Sigmoid colon (tissue), 7 donors: ENCODE data around the gene HSH2D. TPM values are rescaled to one million over a fixed set of nuclear protein-coding genes. Genes with fewer than 3 reads are reported as not detected.

Experiments
- DNase-seq: peaks from one replicate; pipeline ENCODE4 v3.0.0-alpha.2; 2019
- H3K27ac ChIP-seq, 4 donors: fragments of 200-600 bp; sonication (generic); one replicate each; pipeline ENCODE4 v1.5.1; 2016 to 2019; ENCODE audit warnings: mild to moderate bottlenecking in 1 of 4
- H3K27me3 ChIP-seq, 3 donors: fragments of 200-600 bp; sonication (generic); one replicate each; pipeline ENCODE4 v1.5.1; 2019; ENCODE audit warnings: mild to moderate bottlenecking in 1 of 3
- H3K36me3 ChIP-seq, 4 donors: fragments of 200-600 bp; sonication (generic); one replicate each; pipeline ENCODE4 v1.5.1; 2016 to 2019
- H3K4me1 ChIP-seq, 4 donors: fragments of 200-600 bp; sonication (generic); one replicate each; pipeline ENCODE4 v1.5.1; 2017 to 2019
- H3K4me3 ChIP-seq, 4 donors: fragments of 200-600 bp; sonication (generic); one replicate each; pipeline ENCODE4 v1.5.1; 2017 to 2019; ENCODE audit warnings: mild to moderate bottlenecking in 2 of 4, moderate library complexity in 1 of 4
- H3K9me3 ChIP-seq, 4 donors: fragments of 200-600 bp in 3 of 4; sonication (generic) in 3 of 4; one replicate each; pipeline versions ENCODE4 v1.5.1 to v1.6.1; 2013 to 2019
- CTCF ChIP-seq, 4 experiments: fragments of 450-650 bp in 3 of 4; fragments of 200-600 bp in 1 of 4; IDR thresholded peaks; one replicate each; pipeline ENCODE4 v1.5.1; 2016 to 2019; ENCODE audit warnings: antibody characterized with exemption in 4 of 4, mild to moderate bottlenecking in 3 of 4, moderate library complexity in 2 of 4
- EP300 ChIP-seq, 4 donors: sonication (generic); formaldehyde crosslinking; IDR thresholded peaks; one replicate each; pipeline ENCODE4 v1.6.1; 2017; ENCODE audit warnings: antibody characterized with exemption in 4 of 4
- POLR2A ChIP-seq, 2 donors: fragments of 450-650 bp; IDR thresholded peaks; one replicate each; pipeline ENCODE4 v1.6.1; 2016; ENCODE audit warnings: antibody characterized with exemption in 2 of 2, mild to moderate bottlenecking in 2 of 2, moderate library complexity in 2 of 2
- POLR2AphosphoS5 ChIP-seq, 4 donors: sonication (generic); formaldehyde crosslinking; IDR thresholded peaks; one replicate each; pipeline ENCODE4 v1.6.1; 2017; ENCODE audit warnings: antibody characterized with exemption in 4 of 4
- WGBS, 2 donors: extraction: QIAGEN DNeasy Blood & Tissue Kit; methylation state at CpG; one replicate each; pipeline ENCODE4 v1.1.7; 2013; 5-methylcytosine and 5-hydroxymethylcytosine counted together
- intact Hi-C: fragments of 100-400 bp; cut with DNase I; formaldehyde crosslinking; loops from one replicate; pipeline ENCODE4 v1.15.1; 2023
- polyA plus RNA-seq, 3 donors: library from polyadenylated mRNA; stranded (reverse); fragments of 200-250 nt; gene quantifications; one replicate each; pipeline ENCODE4 v1.2.3, GENCODE V29; 2013
- total RNA-seq, 4 donors: library from RNA; depleted of rRNA; stranded (reverse); fragments of >200 nt; gene quantifications; one replicate each; pipeline ENCODE4 v1.1.0, GENCODE V29; 2016
- donor health status: healthy with polysubstance abuse.
- donor health status: Bipolar disorder and iron deficiency.
- donor health status: healthy.

Gene HSH2D
- total and polyA plus RNA-seq, 7 donors, result 2.5 to 40.0 (median 14.4) TPM; not detected in 2

GRCh38 chr19:16159655-16160054 lies 16.2 kb downstream of the HSH2D start:
- WGBS, 2 donors, result 88 to 90% methylated on average over 5 of the region's 5 CpGs
- intact Hi-C loops, result no loop called here

GRCh38 chr19:16160445-16160942 lies 17.0 kb downstream of the HSH2D start:
- no peak overlapping the region for H3K27ac ChIP-seq
- intact Hi-C loops, result no loop called here
- WGBS, 2 donors, result 60 to 76% methylated on average over 6 of the region's 6 CpGs
- TF ChIP-seq POLR2AphosphoS5 (IDR thresholded peaks at IDR 0.05), result no peak
- no peak for TF ChIP-seq EP300 (IDR thresholded peaks at IDR 0.05)
- no peak for TF ChIP-seq POLR2A (IDR thresholded peaks at IDR 0.05)
- TF ChIP-seq CTCF (IDR thresholded peaks at IDR 0.05), result no peak
- no peaks in the 10 kb centered on the region for H3K36me3 ChIP-seq
- no peaks in the 10 kb centered on the region for H3K27me3 ChIP-seq
- DNase-seq, result no peak
- no peaks in the 10 kb centered on the region for H3K4me1 ChIP-seq
- no peaks in the 10 kb centered on the region for H3K9me3 ChIP-seq
- H3K4me3 ChIP-seq, result no peak overlapping the region

More at GRCh38 chr19:16159655-16160054, 16.2 kb downstream of the HSH2D start:
- no peaks in the 10 kb centered on the region for H3K27me3 ChIP-seq
- no peaks in the 10 kb centered on the region for H3K9me3 ChIP-seq
- no peak overlapping the region for H3K4me3 ChIP-seq
- no peak for TF ChIP-seq POLR2AphosphoS5 (IDR thresholded peaks at IDR 0.05)
- no peak for TF ChIP-seq CTCF (IDR thresholded peaks at IDR 0.05)
- H3K27ac ChIP-seq, result no peak overlapping the region
- no peaks in the 10 kb centered on the region for H3K36me3 ChIP-seq
- H3K4me1 ChIP-seq, result no peaks in the 10 kb centered on the region
- no peak for DNase-seq

- no peaks in the 10 kb centered on the region for H3K9me3 ChIP-seq
- WGBS, 2 donors, result 48 to 67% methylated on average over 14 of the region's 14 CpGs
- H3K4me3 ChIP-seq, result no peak overlapping the region
- no peaks in the 10 kb centered on the region for H3K27me3 ChIP-seq
- TF ChIP-seq POLR2A (IDR thresholded peaks at IDR 0.05), result no peak
- no peak for TF ChIP-seq CTCF (IDR thresholded peaks at IDR 0.05)
- H3K27ac ChIP-seq, result no peak overlapping the region
- DNase-seq, result no peak
- no peaks in the 10 kb centered on the region for H3K4me1 ChIP-seq
- intact Hi-C loops, result no loop called here
- no peaks in the 10 kb centered on the region for H3K36me3 ChIP-seq
Observed at GRCh38 chr19:16160943-16161560, 17.6 kb downstream of the HSH2D start.

GRCh38 chr19:16161840-16162239 lies 18.4 kb downstream of the HSH2D start:
- intact Hi-C loops, result no loop called here
- TF ChIP-seq EP300 (IDR thresholded peaks at IDR 0.05), result no peak
- no peak for TF ChIP-seq POLR2A (IDR thresholded peaks at IDR 0.05)
- TF ChIP-seq POLR2AphosphoS5 (IDR thresholded peaks at IDR 0.05), result no peak
- no peak for TF ChIP-seq CTCF (IDR thresholded peaks at IDR 0.05)
- WGBS, 2 donors, result 61 to 69% methylated on average over 3 of the region's 3 CpGs

More at GRCh38 chr19:16161840-16162239, 18.4 kb downstream of the HSH2D start:
- Histone ChIP-seq H3K4me3 (no peak overlapping the region), H3K4me1 (no peaks in the 10 kb centered on the region), H3K9me3 (no peaks in the 10 kb centered on the region), H3K36me3 (no peaks in the 10 kb centered on the region), H3K27me3 (no peaks in the 10 kb centered on the region), H3K27ac (no peak overlapping the region)
- DNase-seq, result no peak
